HG03378 (cell line): ENCODE data around the gene ACSS3.

Experiments
- ATAC-seq: cut with Tn5 transposase; IDR thresholded peaks from one replicate; pipeline ENCODE4 v1.9.1; 2021; ENCODE audit warnings: mild to moderate bottlenecking, moderate library complexity; ENCODE audit not compliant: unreplicated experiment

The ACSS3 gene

DNA sequence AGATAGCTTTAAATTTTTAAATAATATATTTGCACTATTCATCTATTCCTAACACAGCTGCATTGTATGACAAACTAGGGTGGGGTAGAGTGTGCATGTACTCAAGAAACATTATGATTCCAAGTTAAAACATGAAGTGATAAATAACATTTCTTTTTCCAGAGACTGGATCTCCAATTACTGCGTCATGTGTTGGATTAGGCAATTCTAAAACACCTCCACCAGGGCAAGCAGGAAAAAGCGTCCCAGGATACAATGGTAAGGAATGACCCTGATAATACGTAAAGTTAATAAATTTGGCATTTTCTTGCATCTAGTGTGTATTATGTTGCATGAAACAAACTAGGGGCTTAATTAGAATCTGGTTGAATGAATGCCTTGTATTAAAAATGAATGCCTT is 138.9 kb downstream of the ACSS3 start:
- no peak for ATAC-seq

DNA sequence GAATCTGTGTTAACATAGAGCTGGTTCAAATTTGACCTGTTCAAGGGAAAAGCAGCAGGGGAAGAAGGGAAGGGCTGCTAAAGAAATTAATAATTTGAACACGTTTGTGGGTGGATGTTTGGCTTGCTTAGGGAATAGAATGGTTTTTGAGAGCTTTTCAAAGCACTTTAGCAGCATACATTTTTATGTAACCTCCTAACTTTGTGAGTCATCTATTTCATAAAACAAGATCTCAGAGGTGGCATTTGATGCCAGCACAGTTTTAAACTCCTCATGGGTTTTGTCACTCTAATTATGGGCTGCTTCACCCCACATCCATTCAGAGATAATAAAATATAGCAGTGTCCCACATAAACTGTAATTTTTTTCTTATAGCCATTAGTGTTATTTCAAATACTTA is 143.8 kb downstream of the ACSS3 start:
- ATAC-seq, result no peak

DNA sequence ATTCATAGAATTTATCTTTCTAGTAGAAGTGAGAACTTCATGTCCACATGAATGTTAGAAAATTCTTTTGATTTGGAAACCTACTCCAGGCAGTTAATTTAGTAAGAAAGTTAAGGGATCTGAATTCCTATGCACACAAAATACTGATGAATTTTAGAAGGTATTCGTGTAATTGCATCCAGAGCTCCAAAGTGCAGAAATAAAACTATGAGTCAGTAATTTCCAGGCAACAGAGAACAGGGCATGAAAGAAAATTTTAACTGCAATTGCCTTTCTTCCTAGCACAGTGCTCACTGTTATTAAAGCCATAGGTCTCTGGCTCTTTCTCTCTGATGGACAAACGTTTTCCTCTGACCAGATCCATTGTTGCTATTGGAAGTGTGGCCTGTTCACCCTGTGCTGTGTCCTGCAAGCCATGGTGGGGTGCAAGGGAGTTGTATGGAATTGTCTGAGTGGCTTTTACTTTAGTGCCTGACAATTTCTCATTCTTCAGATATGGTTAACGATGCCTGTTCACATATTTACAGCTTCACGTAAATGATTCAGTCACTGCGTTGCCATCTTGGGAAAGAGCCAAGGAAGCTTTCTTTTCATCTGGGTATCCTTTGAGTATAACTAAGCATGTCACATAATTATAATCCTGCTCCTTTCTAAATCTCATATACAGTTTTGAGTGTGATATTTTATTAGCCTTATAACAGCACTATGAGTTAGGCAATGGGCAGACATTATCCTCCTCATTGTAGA is 145.1 kb downstream of the ACSS3 start:
- no peak for ATAC-seq

DNA sequence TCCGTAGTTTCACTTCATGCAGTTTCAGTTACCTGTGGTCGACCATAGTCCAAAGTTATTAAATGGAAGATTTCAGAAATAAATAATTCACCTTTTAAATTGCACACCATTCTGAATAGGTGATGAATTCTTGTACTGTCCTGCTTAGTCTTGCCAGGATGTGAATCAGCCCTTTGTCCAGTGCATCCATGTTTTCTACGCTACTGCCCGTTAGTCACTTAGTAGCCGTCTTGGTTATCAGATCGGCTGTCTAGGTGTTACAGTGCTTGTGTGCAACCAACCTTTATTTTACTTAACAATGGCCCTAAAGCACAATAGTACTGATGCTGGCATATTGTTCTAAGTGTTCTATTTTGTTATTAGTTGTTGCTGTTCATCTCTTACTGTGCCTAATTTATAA is 146.7 kb downstream of the ACSS3 start:
- ATAC-seq, result no peak

DNA sequence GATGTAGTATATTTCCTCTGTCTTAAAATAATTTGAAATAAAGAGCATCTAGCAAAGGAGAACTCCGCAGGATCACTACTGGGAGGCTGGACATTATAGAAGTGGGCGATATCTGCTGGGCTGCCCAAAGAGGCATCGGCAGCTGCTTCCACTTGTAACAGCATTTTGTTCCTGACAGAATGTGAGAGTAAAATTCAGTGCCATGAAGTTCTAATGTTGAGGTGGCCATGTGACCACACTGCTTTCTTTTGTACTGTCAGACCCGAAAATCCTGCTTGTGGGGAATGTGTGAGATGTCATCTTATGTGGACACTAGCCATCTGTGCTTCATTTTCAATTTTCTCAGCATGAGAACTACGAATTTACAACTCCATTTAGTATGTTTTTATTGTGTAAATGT is 151.9 kb downstream of the ACSS3 start:
- no peak for ATAC-seq

DNA sequence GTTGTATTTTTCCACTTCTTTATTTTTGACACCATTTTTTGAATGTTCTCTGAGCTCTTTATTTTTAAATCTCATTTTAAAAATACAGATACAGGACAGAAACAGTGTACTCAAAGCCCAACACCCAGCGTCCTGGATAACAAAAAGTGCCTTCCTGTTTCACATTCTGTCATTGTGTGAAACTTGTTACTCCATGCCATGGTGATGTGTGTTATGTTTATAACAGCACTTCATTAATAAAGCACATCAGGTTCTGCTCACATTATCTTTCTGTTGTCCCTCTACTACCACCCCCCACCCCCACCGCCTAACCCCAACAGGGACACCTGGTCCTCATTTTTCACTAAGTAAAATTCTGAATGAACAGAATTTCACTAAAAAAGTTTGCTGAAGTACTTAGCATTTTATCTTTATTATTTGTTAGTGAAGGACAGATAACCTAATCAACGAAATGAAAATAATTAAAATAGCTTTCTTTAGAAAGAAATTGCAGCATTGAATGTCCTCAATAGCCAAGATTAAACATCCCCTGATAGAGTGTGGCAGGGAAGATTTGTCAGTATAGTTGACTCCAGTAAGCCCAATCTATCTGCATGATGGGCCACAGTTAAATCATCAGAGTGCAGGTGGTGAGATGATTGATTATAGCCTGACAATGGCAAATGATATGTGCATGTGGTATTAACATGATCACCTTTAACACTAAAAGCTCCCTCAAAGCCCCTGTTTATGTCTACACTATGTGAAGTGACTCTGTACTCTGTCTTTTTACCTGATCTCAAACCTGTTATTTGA is 153.9 kb downstream of the ACSS3 start:
- no peak for ATAC-seq

DNA sequence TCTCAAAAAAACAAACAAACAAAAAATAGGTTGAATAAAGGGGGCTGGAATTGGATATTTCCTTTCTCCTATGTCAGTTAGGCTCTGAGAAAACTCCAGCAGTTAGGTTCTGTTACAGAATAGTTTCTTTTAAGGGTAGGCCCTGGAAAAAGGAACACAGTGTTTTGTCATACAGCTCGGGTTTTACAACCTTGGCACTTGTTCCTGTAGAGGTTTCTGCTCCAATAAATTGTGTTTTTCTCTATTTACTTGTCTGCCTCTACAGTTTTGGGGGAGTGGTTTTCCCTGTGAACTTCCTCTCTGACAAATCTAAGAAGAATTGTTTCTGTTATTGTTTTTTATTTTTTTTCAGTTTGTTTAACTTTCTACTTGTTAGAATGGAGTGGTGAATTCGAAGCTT is 167.6 kb downstream of the ACSS3 start:
- ATAC-seq, result no peak

DNA sequence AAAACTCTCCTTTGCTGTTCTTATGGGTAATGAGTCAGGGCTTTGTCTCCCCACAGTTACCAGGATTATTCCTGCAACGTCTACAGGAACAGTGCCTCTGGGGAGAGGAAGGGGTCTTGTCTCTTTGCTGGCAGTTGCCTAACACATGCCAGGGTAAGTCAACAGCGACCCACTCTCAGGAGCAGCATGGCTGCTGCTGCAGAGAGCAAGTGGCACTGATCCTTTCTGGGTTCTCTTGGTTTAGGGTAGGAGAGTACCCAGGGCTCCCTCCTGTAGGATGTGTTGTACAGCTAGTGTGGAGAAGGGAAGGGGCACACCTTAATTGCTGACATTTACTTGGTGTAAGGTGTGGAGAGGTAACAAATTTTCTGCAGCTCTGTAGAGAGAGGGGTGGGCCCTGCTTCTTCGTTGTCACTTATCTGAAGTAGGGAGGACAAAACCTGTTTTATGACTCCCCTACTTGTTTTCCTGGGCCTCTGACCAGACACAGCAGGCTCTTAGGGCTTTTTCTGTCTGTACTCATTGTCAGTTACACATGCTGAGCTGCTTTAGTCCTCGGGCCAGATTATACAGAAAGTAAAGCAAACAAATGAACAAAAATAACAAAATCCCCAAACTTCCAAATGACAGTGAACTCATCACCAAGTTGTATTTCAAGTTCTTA is 168.2 kb downstream of the ACSS3 start:
- no peak for ATAC-seq

DNA sequence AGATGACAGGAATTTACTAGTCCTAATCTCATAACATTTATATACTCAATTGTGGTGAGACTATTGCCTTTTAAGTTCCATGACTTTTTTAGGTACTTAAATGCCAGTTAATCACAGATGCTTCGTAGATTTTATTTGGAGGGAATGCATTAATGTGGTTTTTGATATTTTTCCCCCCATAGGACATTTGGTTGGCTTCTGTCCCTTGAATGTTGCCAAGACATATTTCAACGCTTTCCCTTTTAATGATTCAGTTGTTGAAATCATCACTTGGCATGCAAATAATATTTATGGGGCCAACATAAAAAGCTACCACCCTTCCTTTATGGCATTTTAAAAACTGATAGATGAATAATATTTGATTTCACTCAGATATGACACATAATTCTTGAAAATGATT is 172.1 kb downstream of the ACSS3 start:
- no peak for ATAC-seq

DNA sequence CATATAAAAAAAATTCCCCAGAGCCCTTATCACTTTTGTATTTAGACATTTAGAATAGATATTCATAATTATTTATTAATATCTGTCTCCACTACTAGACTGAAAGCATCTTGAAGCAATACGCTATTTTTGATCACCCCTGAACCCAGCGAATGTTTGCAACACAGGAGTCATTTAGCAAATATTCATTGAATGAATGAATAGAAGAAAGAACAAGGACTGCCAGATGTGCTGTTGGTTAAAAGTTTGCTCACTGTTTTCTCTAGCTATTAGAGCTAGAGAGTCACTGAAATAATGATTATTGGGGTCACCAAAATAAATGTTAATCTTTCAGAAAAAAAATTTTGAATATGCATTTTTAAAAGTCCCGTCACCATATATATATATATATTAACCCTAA is 174.3 kb downstream of the ACSS3 start:
- ATAC-seq, result no peak

DNA sequence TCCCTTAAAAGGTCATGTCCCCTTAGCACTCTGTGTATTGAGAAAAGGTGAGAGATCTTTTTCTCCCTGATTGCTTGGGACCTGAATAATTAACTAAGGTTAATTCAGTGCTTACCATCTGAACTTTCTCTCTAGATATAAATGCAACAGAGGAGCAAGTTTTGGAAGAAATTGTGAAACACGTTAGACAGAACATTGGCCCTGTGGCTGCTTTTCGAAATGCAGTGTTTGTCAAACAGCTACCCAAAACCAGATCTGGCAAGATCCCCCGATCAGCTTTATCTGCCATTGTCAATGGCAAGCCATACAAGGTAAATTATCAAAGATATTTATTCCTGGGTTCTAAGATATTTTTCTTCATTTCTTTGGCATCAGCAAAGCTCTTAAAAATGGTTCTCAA is 175.5 kb downstream of the ACSS3 start:
- no peak for ATAC-seq

DNA sequence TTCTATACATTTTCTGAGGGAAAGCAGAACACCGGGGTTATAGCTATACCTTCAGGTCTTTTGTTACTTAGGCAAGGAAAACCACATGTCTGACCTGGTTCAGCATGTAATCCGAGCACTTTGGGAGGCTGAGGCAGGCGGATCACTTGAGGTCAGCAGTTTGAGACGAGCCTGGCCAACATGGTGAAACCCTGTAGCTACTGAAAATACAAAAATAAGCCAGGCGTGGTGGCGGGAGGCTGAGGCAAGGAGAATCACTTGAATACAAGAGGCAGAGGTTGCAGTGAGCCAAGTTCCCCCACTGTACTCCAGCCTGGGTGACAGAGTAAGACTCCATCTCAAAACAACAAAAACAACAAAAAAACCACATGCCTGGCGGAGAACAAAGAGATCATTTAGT is 177.6 kb downstream of the ACSS3 start:
- no peak for ATAC-seq

DNA sequence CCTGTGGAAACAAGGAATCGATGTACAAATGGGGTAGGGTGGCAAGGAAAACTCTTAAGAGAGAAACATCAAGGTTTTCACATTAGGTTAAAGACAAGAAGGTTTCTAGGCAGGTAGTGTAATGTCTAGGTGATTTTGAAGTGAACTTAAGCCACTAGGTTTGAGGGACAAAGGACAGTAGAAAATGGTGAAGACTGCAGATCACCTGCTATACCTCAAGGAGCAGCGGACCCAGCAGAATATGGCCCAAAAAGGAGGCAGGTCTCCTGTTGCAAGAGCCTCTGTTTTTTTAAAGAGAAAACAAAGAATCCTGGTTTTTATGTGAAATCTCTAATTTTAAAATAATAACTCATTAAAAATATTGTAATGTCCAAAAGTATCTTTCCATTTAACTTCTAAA is 178.1 kb downstream of the ACSS3 start:
- no peak for ATAC-seq

DNA sequence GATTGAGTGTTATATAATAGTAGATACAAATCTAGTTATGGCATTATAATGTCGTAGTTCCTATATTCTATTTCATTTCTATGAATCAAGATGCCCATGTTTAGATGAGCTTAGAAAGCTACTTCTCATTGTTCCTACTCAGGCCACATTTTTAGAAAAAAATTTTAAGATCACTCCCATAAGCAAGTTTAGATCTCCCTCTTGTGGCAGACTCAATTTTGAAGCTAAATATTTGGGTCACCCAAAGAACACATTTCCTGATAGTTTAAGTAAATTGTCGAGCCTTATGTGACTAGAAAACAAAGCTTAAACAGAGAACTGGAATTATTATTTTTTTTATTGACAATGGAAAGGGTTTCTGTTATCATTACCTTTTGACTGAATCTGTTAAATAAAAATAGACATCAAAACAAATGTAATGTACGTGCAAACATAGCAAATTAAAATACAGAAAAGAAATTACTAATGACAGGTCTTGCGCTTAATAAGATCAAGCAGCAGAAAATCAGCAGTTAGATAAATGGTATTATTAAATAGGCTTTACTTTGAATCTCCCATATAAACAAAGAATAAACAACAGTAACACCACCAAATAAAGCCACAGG is 180.2 kb downstream of the ACSS3 start:
- ATAC-seq, result no peak

DNA sequence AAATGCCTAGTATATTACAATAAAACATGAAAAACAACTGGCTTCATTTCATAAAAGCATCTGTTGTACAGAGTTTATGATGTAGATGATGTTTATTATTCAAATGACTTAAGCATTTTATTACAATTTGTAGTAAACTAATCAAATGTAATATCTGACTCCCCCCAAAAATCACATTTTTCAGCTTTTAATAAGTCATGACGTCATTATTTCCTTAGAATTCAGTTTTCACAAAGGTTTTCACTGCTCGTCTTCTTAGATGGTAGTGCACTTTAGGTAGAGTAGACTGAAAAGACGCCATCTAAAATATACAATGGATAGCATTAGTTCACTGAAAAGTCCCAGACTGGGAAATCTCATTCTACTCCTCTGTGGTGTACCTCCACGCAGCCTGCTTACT is 181.5 kb downstream of the ACSS3 start:
- no peak for ATAC-seq

DNA sequence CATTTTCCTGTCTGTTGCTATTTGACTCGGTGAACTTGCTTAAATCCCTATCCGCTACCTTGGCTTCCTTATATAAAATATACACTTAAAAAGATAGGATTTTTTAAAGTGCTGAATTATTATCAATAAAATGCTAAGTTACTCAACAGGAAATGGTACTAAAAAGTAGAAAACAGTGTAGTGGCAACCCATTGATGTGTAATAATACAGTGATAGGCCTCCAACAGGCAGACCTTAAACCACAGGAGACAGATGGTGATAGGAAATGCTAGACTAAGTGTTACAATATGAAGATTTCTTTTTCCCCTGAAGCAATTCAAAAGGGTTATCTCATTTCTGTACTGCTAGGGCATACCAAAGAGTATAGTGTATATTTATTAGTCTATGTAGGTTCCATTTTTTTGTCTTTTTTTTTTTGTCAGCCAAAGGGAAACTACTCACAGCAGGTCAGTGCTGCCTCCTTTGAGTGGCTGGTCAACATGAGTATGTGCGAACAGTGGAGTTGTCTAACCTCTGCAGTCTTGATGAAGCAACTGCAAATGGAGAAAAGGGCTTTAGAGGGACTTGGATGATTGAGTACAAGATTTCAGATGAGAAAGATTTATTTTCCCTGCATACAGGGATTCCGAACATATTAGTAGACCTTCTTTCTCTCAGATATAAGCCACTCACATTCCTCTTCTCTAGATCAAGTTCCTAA is 183.8 kb downstream of the ACSS3 start:
- no peak for ATAC-seq

DNA sequence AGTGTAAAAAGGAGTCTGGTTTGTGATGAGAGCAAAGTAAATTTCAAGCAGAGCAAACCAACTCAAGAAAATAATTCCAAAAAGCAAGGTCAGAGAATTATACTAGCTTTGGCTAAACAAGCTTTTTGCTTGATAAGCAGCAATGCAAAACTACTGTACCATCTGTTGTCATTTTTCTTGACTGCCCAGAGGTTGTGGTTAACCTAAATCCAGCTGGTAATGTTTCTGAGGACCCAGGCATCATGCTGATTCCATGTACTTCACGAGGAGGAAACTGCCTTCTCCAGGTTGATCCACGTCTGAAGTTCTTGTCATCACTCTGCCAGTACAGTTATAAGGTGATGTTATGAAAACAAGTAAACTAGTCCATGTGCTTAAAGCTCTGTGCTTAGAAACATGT is 185.2 kb downstream of the ACSS3 start:
- no peak for ATAC-seq

DNA sequence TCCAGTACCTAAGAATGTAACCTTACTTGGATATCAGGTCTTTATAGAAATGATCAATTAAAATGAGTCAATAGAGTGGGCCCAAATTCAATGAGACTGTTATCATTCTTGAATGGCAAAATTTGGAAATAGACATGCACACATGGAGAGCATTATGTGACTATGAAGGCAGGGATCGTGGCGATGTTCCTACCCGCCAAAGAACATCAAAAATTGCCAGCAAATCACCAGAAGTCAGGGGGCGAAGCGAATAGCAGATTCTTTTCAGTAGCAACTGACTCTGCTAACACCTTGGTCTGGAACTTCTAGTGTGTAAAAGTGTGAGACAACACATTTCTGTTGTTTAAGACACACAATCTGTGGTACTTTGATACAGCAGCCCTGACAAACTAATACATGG is 192.5 kb downstream of the ACSS3 start:
- ATAC-seq, result no peak

DNA sequence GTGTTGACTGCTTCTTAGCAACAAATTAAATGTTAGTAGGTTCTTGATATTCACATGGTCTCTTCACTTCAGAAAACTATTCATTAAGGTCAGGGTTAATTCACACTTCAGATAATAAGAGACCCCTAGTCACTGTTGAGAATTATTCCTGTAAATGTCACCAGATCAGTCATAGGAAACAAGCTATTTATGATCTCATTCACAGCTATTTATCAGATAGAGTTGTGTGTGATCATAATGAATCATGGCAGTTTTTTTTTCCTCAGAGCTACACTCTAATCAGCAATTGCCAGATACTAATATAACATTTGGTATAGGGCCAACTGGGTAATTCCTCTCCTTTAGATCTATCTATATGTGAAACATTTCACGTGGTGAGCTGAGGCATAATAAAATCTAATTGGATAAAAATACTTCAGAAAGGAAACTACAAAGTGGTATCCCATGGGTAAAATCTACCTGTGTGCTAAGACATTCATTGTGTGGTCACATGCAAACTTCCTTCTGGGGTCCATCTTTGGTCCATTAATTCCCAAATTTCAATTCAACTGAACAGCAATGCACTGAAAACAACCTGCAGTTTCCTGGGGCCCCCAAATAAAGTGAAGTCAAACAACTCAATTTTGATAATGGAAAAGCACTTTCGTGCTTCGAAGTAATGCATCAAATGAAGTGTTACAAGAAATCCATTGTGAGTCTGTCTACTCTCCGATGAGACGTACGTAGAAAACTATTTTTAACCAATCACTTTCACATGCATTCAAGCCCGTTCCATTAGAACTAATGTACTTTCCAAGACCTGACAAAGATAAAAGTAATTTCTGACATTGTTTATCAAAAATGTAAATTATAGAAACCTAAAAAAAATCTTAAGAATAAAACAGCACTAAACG is 197.0 kb downstream of the ACSS3 start:
- ATAC-seq, result no peak

DNA sequence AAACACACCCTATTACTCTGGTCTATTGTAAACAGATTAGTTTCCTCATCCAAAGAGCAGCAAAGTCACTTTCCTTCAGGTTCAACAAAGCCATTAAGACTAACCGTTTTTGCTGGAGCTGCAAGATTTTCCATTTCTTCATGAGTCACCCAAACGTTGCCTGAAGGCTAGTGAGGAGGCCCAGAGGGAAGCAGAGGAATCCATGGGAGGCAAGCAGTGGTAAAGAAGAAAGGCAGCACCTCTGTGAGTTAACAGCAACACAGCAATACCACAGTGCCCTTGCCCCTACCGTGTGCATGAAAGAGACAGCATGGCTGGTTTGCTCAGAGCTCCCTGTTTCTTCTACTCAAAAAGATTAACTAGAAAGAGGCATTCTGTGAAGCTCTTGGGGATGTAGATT is 206.3 kb downstream of the ACSS3 start:
- ATAC-seq, result no peak
